Adrenal gland (tissue), 5 donors: ENCODE measurements around the gene CC2D2A.

Experiments
- CTCF ChIP-seq, 6 experiments: fragments of 450-650 bp in 4 of 6; fragments of 200-600 bp in 2 of 6; sonication (generic) in 1 of 6; IDR thresholded peaks; 1 replicate in 5 of 6; 2 replicates in 1 of 6; pipeline versions ENCODE4 v1.5.1 to v1.8.0; 2016 to 2021; ENCODE audit warnings: antibody characterized with exemption in 6 of 6, mild to moderate bottlenecking in 2 of 6, moderate library complexity in 1 of 6
- POLR2A ChIP-seq, 2 donors: fragments of 450-650 bp; IDR thresholded peaks; one replicate each; pipeline ENCODE4 v1.6.1; 2017; ENCODE audit warnings: antibody characterized with exemption in 2 of 2, mild to moderate bottlenecking in 2 of 2, moderate library complexity in 1 of 2
- donor health status: DM: no; HTN: no; CAD: no.

- no peak for TF ChIP-seq CTCF (IDR thresholded peaks at IDR 0.05)
- TF ChIP-seq POLR2A (IDR thresholded peaks at IDR 0.05), result no peak
Observed at GRCh38 chr4:15500701-15501100, 31.0 kb downstream of the CC2D2A start.
